ENCODE results near the gene GPC6.

DNA sequence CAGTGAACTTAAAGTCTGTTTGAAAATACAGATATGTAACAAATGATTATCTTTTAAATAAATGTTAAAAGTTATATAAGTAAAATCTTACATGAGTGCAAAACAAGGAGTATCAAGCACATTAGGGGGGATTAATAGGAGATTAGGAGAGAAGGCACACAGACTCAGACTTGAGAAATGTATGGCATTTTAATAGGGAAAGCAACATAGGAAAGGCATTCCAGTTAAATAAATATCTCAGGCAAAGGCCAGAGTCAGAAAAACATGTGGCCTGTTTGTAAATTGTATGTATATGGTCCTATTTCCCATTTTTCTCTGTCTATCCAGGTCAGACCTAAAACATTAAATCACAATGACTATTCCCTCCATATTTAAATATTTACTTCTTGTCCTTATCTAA is 462.7 kb downstream of the GPC6 start:
- TF ChIP-seq, protein P1, sequence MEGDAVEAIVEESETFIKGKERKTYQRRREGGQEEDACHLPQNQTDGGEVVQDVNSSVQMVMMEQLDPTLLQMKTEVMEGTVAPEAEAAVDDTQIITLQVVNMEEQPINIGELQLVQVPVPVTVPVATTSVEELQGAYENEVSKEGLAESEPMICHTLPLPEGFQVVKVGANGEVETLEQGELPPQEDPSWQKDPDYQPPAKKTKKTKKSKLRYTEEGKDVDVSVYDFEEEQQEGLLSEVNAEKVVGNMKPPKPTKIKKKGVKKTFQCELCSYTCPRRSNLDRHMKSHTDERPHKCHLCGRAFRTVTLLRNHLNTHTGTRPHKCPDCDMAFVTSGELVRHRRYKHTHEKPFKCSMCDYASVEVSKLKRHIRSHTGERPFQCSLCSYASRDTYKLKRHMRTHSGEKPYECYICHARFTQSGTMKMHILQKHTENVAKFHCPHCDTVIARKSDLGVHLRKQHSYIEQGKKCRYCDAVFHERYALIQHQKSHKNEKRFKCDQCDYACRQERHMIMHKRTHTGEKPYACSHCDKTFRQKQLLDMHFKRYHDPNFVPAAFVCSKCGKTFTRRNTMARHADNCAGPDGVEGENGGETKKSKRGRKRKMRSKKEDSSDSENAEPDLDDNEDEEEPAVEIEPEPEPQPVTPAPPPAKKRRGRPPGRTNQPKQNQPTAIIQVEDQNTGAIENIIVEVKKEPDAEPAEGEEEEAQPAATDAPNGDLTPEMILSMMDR (IDR thresholded peaks at IDR 0.05; ENCODE audit: low read length) = no peak
- TF ChIP-seq EZH2 (optimal IDR thresholded peaks at IDR 0.05; ENCODE audit: low read depth, low read length) = no peak
